Neural cell (in vitro differentiated cells): ENCODE measurements around the gene DKK1.

ENCODE experiments used
- EP300 ChIP-seq: fragments of 450-650 bp; conservative IDR thresholded peaks from 2 replicates; pipeline ENCODE4 v1.6.1; 2014; ENCODE audit warnings: antibody characterized with exemption, mild to moderate bottlenecking, moderate library complexity; ENCODE audit not compliant: poor library complexity, severe bottlenecking
- POLR2AphosphoS5 ChIP-seq: IDR thresholded peaks from 2 replicates; pipeline ENCODE4 v1.6.1; 2012
- RAD21 ChIP-seq: fragments of 450-650 bp; conservative IDR thresholded peaks from 2 replicates; pipeline ENCODE4 v1.6.1; 2014; ENCODE audit warnings: antibody characterized with exemption, mild to moderate bottlenecking, moderate library complexity
- TF ChIP-seq, protein P1 (sequence below): fragments of 450-650 bp; IDR thresholded peaks from 2 replicates; pipeline ENCODE4 v1.5.1; 2014; ENCODE audit warnings: antibody characterized with exemption, mild to moderate bottlenecking, moderate library complexity; ENCODE audit not compliant: poor library complexity, severe bottlenecking
- TF ChIP-seq, protein P2 (sequence below): IDR thresholded peaks from 2 replicates; pipeline ENCODE4 v1.6.1; 2012; ENCODE audit warnings: borderline replicate concordance

DNA sequence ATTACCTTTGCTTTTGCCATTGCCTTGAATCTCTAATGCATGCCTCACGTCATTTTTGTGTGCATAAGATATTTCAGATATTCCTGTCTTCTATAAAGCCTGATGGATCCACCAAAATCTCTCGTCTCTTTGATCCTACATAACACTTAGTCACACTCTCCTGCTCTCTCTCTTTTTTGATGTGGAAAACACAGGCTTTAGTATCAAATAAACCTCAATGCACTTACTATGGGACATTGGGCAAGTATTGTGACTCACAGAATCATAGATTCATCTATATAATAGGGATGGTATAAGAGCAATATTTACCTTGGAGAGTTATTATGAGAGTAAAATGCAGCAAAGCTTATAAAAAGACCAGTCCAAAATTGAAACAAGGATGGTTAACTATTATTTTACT lies 39.1 kb downstream of the DKK1 start:
- TF ChIP-seq, protein P1, sequence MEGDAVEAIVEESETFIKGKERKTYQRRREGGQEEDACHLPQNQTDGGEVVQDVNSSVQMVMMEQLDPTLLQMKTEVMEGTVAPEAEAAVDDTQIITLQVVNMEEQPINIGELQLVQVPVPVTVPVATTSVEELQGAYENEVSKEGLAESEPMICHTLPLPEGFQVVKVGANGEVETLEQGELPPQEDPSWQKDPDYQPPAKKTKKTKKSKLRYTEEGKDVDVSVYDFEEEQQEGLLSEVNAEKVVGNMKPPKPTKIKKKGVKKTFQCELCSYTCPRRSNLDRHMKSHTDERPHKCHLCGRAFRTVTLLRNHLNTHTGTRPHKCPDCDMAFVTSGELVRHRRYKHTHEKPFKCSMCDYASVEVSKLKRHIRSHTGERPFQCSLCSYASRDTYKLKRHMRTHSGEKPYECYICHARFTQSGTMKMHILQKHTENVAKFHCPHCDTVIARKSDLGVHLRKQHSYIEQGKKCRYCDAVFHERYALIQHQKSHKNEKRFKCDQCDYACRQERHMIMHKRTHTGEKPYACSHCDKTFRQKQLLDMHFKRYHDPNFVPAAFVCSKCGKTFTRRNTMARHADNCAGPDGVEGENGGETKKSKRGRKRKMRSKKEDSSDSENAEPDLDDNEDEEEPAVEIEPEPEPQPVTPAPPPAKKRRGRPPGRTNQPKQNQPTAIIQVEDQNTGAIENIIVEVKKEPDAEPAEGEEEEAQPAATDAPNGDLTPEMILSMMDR: no peak
- TF ChIP-seq, protein P2, sequence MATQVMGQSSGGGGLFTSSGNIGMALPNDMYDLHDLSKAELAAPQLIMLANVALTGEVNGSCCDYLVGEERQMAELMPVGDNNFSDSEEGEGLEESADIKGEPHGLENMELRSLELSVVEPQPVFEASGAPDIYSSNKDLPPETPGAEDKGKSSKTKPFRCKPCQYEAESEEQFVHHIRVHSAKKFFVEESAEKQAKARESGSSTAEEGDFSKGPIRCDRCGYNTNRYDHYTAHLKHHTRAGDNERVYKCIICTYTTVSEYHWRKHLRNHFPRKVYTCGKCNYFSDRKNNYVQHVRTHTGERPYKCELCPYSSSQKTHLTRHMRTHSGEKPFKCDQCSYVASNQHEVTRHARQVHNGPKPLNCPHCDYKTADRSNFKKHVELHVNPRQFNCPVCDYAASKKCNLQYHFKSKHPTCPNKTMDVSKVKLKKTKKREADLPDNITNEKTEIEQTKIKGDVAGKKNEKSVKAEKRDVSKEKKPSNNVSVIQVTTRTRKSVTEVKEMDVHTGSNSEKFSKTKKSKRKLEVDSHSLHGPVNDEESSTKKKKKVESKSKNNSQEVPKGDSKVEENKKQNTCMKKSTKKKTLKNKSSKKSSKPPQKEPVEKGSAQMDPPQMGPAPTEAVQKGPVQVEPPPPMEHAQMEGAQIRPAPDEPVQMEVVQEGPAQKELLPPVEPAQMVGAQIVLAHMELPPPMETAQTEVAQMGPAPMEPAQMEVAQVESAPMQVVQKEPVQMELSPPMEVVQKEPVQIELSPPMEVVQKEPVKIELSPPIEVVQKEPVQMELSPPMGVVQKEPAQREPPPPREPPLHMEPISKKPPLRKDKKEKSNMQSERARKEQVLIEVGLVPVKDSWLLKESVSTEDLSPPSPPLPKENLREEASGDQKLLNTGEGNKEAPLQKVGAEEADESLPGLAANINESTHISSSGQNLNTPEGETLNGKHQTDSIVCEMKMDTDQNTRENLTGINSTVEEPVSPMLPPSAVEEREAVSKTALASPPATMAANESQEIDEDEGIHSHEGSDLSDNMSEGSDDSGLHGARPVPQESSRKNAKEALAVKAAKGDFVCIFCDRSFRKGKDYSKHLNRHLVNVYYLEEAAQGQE: no peak
- no peak for TF ChIP-seq POLR2AphosphoS5
- no peak for TF ChIP-seq EP300
- TF ChIP-seq RAD21: no peak
